ENCODE results near the gene ITPR2. TPM values are rescaled to one million over a fixed set of nuclear protein-coding genes. Genes with fewer than 3 reads are reported as not detected.

The ITPR2 gene
- total RNA-seq, 1 donor from 2014 or later = 14.6 TPM

- H3K9me3 ChIP-seq (ENCODE audit: control insufficient read depth in 3 of 3, low read length in 3 of 3) = no peaks in the 10 kb centered on the region
- no peak overlapping the region for H3K9ac ChIP-seq (ENCODE audit: low read depth in 1 of 3, low read length in 3 of 3)
- H3K4me1 ChIP-seq (ENCODE audit: control insufficient read depth in 3 of 3, insufficient read depth in 3 of 3, low read length in 3 of 3) = peaks cover 0 to 4% (median 3%) of the 10 kb centered on the region in 3 donors
- no peak overlapping the region for H3K4me3 ChIP-seq (ENCODE audit: low read length in 3 of 3)
- H3K27ac ChIP-seq (ENCODE audit: low read depth, low read length) = no peak overlapping the region
- peaks cover 0 to 2% (median 0%) of the 10 kb centered on the region in 3 donors for H3K36me3 ChIP-seq (ENCODE audit: control insufficient read depth in 3 of 3, insufficient read depth in 3 of 3, low read length in 3 of 3)
- no peaks in the 10 kb centered on the region for H3K27me3 ChIP-seq (ENCODE audit: control insufficient read depth in 3 of 3, insufficient read depth in 3 of 3, low read length in 3 of 3)
Observed at GRCh38 chr12:26383041-26383440, 450.0 kb downstream of the ITPR2 start.

- H3K9me3 ChIP-seq (ENCODE audit: control insufficient read depth in 3 of 3, low read length in 3 of 3) = no peaks in the 10 kb centered on the region
- H3K36me3 ChIP-seq (ENCODE audit: control insufficient read depth in 3 of 3, insufficient read depth in 3 of 3, low read length in 3 of 3) = peaks cover 0 to 2% (median 0%) of the 10 kb centered on the region in 3 donors
- H3K9ac ChIP-seq (ENCODE audit: low read depth in 1 of 3, low read length in 3 of 3) = no peak overlapping the region
- no peak overlapping the region for H3K27ac ChIP-seq (ENCODE audit: low read depth, low read length)
- peaks cover 0 to 6% (median 4%) of the 10 kb centered on the region in 3 donors for H3K4me1 ChIP-seq (ENCODE audit: control insufficient read depth in 3 of 3, insufficient read depth in 3 of 3, low read length in 3 of 3)
- H3K4me3 ChIP-seq (ENCODE audit: low read length in 3 of 3) = no peak overlapping the region
- H3K27me3 ChIP-seq (ENCODE audit: control insufficient read depth in 3 of 3, insufficient read depth in 3 of 3, low read length in 3 of 3) = no peaks in the 10 kb centered on the region
Observed at GRCh38 chr12:26380897-26381296, 452.1 kb downstream of the ITPR2 start.

- Histone ChIP-seq H3K27ac (ENCODE audit: low read depth, low read length) (no peak overlapping the region), H3K4me1 (ENCODE audit: control insufficient read depth in 3 of 3, insufficient read depth in 3 of 3, low read length in 3 of 3) (peaks cover 0 to 6% (median 4%) of the 10 kb centered on the region in 3 donors), H3K36me3 (ENCODE audit: control insufficient read depth in 3 of 3, insufficient read depth in 3 of 3, low read length in 3 of 3) (no peaks in the 10 kb centered on the region), H3K4me3 (ENCODE audit: low read length in 3 of 3) (no peak overlapping the region), H3K27me3 (ENCODE audit: control insufficient read depth in 3 of 3, insufficient read depth in 3 of 3, low read length in 3 of 3) (no peaks in the 10 kb centered on the region), H3K9me3 (ENCODE audit: control insufficient read depth in 3 of 3, low read length in 3 of 3) (no peaks in the 10 kb centered on the region), H3K9ac (ENCODE audit: low read depth in 1 of 3, low read length in 3 of 3) (no peak overlapping the region)
Observed at GRCh38 chr12:26379777-26380467, 453.1 kb downstream of the ITPR2 start.

GRCh38 chr12:26378711-26379110, 454.3 kb downstream of the ITPR2 start:
- Histone ChIP-seq H3K4me3 (ENCODE audit: low read length in 3 of 3) (no peak overlapping the region), H3K27ac (ENCODE audit: low read depth, low read length) (no peak overlapping the region), H3K4me1 (ENCODE audit: control insufficient read depth in 3 of 3, insufficient read depth in 3 of 3, low read length in 3 of 3) (peaks cover 0 to 6% (median 4%) of the 10 kb centered on the region in 3 donors), H3K9ac (ENCODE audit: low read depth in 1 of 3, low read length in 3 of 3) (no peak overlapping the region), H3K36me3 (ENCODE audit: control insufficient read depth in 3 of 3, insufficient read depth in 3 of 3, low read length in 3 of 3) (no peaks in the 10 kb centered on the region), H3K9me3 (ENCODE audit: control insufficient read depth in 3 of 3, low read length in 3 of 3) (no peaks in the 10 kb centered on the region), H3K27me3 (ENCODE audit: control insufficient read depth in 3 of 3, insufficient read depth in 3 of 3, low read length in 3 of 3) (no peaks in the 10 kb centered on the region)

- no peak overlapping the region for H3K4me3 ChIP-seq (ENCODE audit: low read length in 3 of 3)
- no peak overlapping the region for H3K27ac ChIP-seq (ENCODE audit: low read depth, low read length)
- no peaks in the 10 kb centered on the region for H3K27me3 ChIP-seq (ENCODE audit: control insufficient read depth in 3 of 3, insufficient read depth in 3 of 3, low read length in 3 of 3)
- H3K9me3 ChIP-seq (ENCODE audit: control insufficient read depth in 3 of 3, low read length in 3 of 3) = no peaks in the 10 kb centered on the region
- no peaks in the 10 kb centered on the region for H3K36me3 ChIP-seq (ENCODE audit: control insufficient read depth in 3 of 3, insufficient read depth in 3 of 3, low read length in 3 of 3)
- peaks cover 0 to 6% (median 4%) of the 10 kb centered on the region in 3 donors for H3K4me1 ChIP-seq (ENCODE audit: control insufficient read depth in 3 of 3, insufficient read depth in 3 of 3, low read length in 3 of 3)
- no peak overlapping the region for H3K9ac ChIP-seq (ENCODE audit: low read depth in 1 of 3, low read length in 3 of 3)
Observed at GRCh38 chr12:26374934-26375680, 457.9 kb downstream of the ITPR2 start.

- Histone ChIP-seq H3K9me3 (ENCODE audit: control insufficient read depth in 3 of 3, low read length in 3 of 3) (no peaks in the 10 kb centered on the region), H3K4me1 (ENCODE audit: control insufficient read depth in 3 of 3, insufficient read depth in 3 of 3, low read length in 3 of 3) (peaks cover 0 to 6% (median 1%) of the 10 kb centered on the region in 3 donors), H3K4me3 (ENCODE audit: low read length in 3 of 3) (no peak overlapping the region), H3K36me3 (ENCODE audit: control insufficient read depth in 3 of 3, insufficient read depth in 3 of 3, low read length in 3 of 3) (no peaks in the 10 kb centered on the region), H3K27ac (ENCODE audit: low read depth, low read length) (no peak overlapping the region), H3K9ac (ENCODE audit: low read depth in 1 of 3, low read length in 3 of 3) (no peak overlapping the region), H3K27me3 (ENCODE audit: control insufficient read depth in 3 of 3, insufficient read depth in 3 of 3, low read length in 3 of 3) (no peaks in the 10 kb centered on the region)
Observed at GRCh38 chr12:26373606-26374495, 459.1 kb downstream of the ITPR2 start.

- Histone ChIP-seq H3K4me3 (ENCODE audit: low read length in 3 of 3) (no peak overlapping the region), H3K4me1 (ENCODE audit: control insufficient read depth in 3 of 3, insufficient read depth in 3 of 3, low read length in 3 of 3) (peaks cover 0 to 2% (median 0%) of the 10 kb centered on the region in 3 donors), H3K36me3 (ENCODE audit: control insufficient read depth in 3 of 3, insufficient read depth in 3 of 3, low read length in 3 of 3) (no peaks in the 10 kb centered on the region), H3K9me3 (ENCODE audit: control insufficient read depth in 3 of 3, low read length in 3 of 3) (no peaks in the 10 kb centered on the region), H3K9ac (ENCODE audit: low read depth in 1 of 3, low read length in 3 of 3) (no peak overlapping the region), H3K27me3 (ENCODE audit: control insufficient read depth in 3 of 3, insufficient read depth in 3 of 3, low read length in 3 of 3) (no peaks in the 10 kb centered on the region), H3K27ac (ENCODE audit: low read depth, low read length) (no peak overlapping the region)
Observed at GRCh38 chr12:26372866-26373265, 460.1 kb downstream of the ITPR2 start.

- Histone ChIP-seq H3K9me3 (ENCODE audit: control insufficient read depth in 3 of 3, low read length in 3 of 3) (no peaks in the 10 kb centered on the region), H3K9ac (ENCODE audit: low read depth in 1 of 3, low read length in 3 of 3) (no peak overlapping the region), H3K36me3 (ENCODE audit: control insufficient read depth in 3 of 3, insufficient read depth in 3 of 3, low read length in 3 of 3) (no peaks in the 10 kb centered on the region), H3K4me1 (ENCODE audit: control insufficient read depth in 3 of 3, insufficient read depth in 3 of 3, low read length in 3 of 3) (no peaks in the 10 kb centered on the region), H3K27ac (ENCODE audit: low read depth, low read length) (no peak overlapping the region), H3K4me3 (ENCODE audit: low read length in 3 of 3) (no peak overlapping the region), H3K27me3 (ENCODE audit: control insufficient read depth in 3 of 3, insufficient read depth in 3 of 3, low read length in 3 of 3) (no peaks in the 10 kb centered on the region)
Observed at GRCh38 chr12:26370098-26370497, 462.9 kb downstream of the ITPR2 start.

GRCh38 chr12:26369588-26369987, 463.4 kb downstream of the ITPR2 start:
- Histone ChIP-seq H3K4me3 (ENCODE audit: low read length in 3 of 3) (no peak overlapping the region), H3K4me1 (ENCODE audit: control insufficient read depth in 3 of 3, insufficient read depth in 3 of 3, low read length in 3 of 3) (no peaks in the 10 kb centered on the region), H3K27ac (ENCODE audit: low read depth, low read length) (no peak overlapping the region), H3K36me3 (ENCODE audit: control insufficient read depth in 3 of 3, insufficient read depth in 3 of 3, low read length in 3 of 3) (no peaks in the 10 kb centered on the region), H3K9me3 (ENCODE audit: control insufficient read depth in 3 of 3, low read length in 3 of 3) (no peaks in the 10 kb centered on the region), H3K27me3 (ENCODE audit: control insufficient read depth in 3 of 3, insufficient read depth in 3 of 3, low read length in 3 of 3) (no peaks in the 10 kb centered on the region), H3K9ac (ENCODE audit: low read depth in 1 of 3, low read length in 3 of 3) (no peak overlapping the region)

Data from skeletal muscle tissue (tissue), 4 donors.